Sigmoid colon (tissue), 7 donors: ENCODE measurements around the gene SOCS1. TPM values are rescaled to one million over a fixed set of nuclear protein-coding genes. Genes with fewer than 3 reads are reported as not detected.

Experiments
- DNase-seq: peaks from one replicate; pipeline ENCODE4 v3.0.0-alpha.2; 2019
- H3K27ac ChIP-seq, 4 donors: fragments of 200-600 bp; sonication (generic); one replicate each; pipeline ENCODE4 v1.5.1; 2016 to 2019; ENCODE audit warnings: mild to moderate bottlenecking in 1 of 4
- H3K27me3 ChIP-seq, 3 donors: fragments of 200-600 bp; sonication (generic); one replicate each; pipeline ENCODE4 v1.5.1; 2019; ENCODE audit warnings: mild to moderate bottlenecking in 1 of 3
- H3K36me3 ChIP-seq, 4 donors: fragments of 200-600 bp; sonication (generic); one replicate each; pipeline ENCODE4 v1.5.1; 2016 to 2019
- H3K4me1 ChIP-seq, 4 donors: fragments of 200-600 bp; sonication (generic); one replicate each; pipeline ENCODE4 v1.5.1; 2017 to 2019
- H3K4me3 ChIP-seq, 4 donors: fragments of 200-600 bp; sonication (generic); one replicate each; pipeline ENCODE4 v1.5.1; 2017 to 2019; ENCODE audit warnings: mild to moderate bottlenecking in 2 of 4, moderate library complexity in 1 of 4
- H3K9me3 ChIP-seq, 4 donors: fragments of 200-600 bp in 3 of 4; sonication (generic) in 3 of 4; one replicate each; pipeline versions ENCODE4 v1.5.1 to v1.6.1; 2013 to 2019
- CTCF ChIP-seq, 4 experiments: fragments of 450-650 bp in 3 of 4; fragments of 200-600 bp in 1 of 4; IDR thresholded peaks; one replicate each; pipeline ENCODE4 v1.5.1; 2016 to 2019; ENCODE audit warnings: antibody characterized with exemption in 4 of 4, mild to moderate bottlenecking in 3 of 4, moderate library complexity in 2 of 4
- EP300 ChIP-seq, 4 donors: sonication (generic); formaldehyde crosslinking; IDR thresholded peaks; one replicate each; pipeline ENCODE4 v1.6.1; 2017; ENCODE audit warnings: antibody characterized with exemption in 4 of 4
- POLR2A ChIP-seq, 2 donors: fragments of 450-650 bp; IDR thresholded peaks; one replicate each; pipeline ENCODE4 v1.6.1; 2016; ENCODE audit warnings: antibody characterized with exemption in 2 of 2, mild to moderate bottlenecking in 2 of 2, moderate library complexity in 2 of 2
- POLR2AphosphoS5 ChIP-seq, 4 donors: sonication (generic); formaldehyde crosslinking; IDR thresholded peaks; one replicate each; pipeline ENCODE4 v1.6.1; 2017; ENCODE audit warnings: antibody characterized with exemption in 4 of 4
- WGBS, 2 donors: extraction: QIAGEN DNeasy Blood & Tissue Kit; methylation state at CpG; one replicate each; pipeline ENCODE4 v1.1.7; 2013; 5-methylcytosine and 5-hydroxymethylcytosine counted together
- intact Hi-C: fragments of 100-400 bp; cut with DNase I; formaldehyde crosslinking; loops from one replicate; pipeline ENCODE4 v1.15.1; 2023
- polyA plus RNA-seq, 3 donors: library from polyadenylated mRNA; stranded (reverse); fragments of 200-250 nt; gene quantifications; one replicate each; pipeline ENCODE4 v1.2.3, GENCODE V29; 2013
- total RNA-seq, 4 donors: library from RNA; depleted of rRNA; stranded (reverse); fragments of >200 nt; gene quantifications; one replicate each; pipeline ENCODE4 v1.1.0, GENCODE V29; 2016
- donor health status: healthy with polysubstance abuse.
- donor health status: Bipolar disorder and iron deficiency.
- donor health status: healthy.

Gene SOCS1
- total and polyA plus RNA-seq, 7 donors, result 0.66 to 26.4 (median 4.3) TPM; not detected in 1

DNA sequence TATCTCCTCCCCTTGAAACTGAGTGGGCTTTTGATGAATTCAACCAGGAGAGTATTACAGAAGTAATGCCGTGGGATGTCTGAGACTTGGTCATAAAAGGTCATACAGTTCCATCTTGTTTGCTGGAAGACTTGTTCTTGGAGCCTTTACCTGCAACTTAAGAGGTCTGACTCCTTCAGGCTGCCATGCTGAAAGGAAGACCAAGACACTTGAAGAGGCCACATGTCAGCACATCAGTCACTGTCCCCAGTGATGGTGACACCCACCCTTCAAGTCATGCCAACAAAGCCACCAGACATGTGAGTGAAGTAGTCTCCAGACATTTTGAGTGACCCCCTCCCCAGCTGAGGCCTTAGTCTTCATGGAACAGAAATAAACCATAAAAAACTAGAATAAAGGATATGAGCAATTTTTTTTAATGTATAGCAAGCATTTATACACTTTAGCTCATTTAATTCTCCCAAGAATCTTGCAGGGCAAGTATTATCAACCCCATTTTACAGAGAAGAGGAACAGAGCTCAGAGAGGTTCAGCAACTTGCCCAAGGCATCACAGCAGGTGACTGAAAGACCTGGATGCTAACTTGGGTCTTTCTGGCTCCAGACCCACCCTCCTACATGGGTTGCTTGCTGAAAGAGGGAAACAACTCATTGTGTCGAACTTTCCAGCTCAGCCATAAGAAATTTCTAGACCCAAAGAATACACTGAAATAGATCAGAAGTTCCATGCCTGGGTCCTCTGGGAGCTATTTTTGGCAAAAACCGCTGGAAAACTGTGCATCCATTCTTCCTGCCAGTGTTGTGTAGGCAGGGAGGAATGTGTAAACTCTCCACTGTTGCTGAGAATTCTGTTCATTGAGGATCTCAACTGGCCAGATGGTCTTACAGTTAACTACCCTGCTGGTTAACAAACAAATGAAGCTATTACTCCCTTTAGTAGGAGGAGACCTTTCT, 38.1 kb downstream of the SOCS1 start:
- intact Hi-C loops, result no loop called here

GRCh38 chr16:11215935-11216556, 40.0 kb downstream of the SOCS1 start:
- Histone ChIP-seq H3K4me1 (no peaks in the 10 kb centered on the region), H3K27me3 (no peaks in the 10 kb centered on the region), H3K36me3 (no peaks in the 10 kb centered on the region), H3K4me3 (no peak overlapping the region), H3K9me3 (peaks cover 0 to 12% (median 6%) of the 10 kb centered on the region in 4 donors), H3K27ac (no peak overlapping the region)
- DNase-seq, result no peak
- TF ChIP-seq EP300 (IDR thresholded peaks at IDR 0.05), result no peak
- no peak for TF ChIP-seq POLR2A (IDR thresholded peaks at IDR 0.05)
- 95 to 96% methylated on average over 3 of the region's 3 CpGs for WGBS, 2 donors
- intact Hi-C loops, result no loop called here

More for the DNA sequence above, 38.1 kb downstream of the SOCS1 start:
- H3K4me3 ChIP-seq, result no peak overlapping the region
- TF ChIP-seq EP300 (IDR thresholded peaks at IDR 0.05) (no peak), POLR2A (IDR thresholded peaks at IDR 0.05) (no peak), CTCF (IDR thresholded peaks at IDR 0.05) (no peak), POLR2AphosphoS5 (IDR thresholded peaks at IDR 0.05) (no peak)
- peaks cover 0 to 12% (median 6%) of the 10 kb centered on the region in 4 donors for H3K9me3 ChIP-seq
- no peak overlapping the region for H3K27ac ChIP-seq
- no peak for DNase-seq
- no peaks in the 10 kb centered on the region for H3K27me3 ChIP-seq
- 76 to 87% methylated on average over 3 of the region's 3 CpGs for WGBS, 2 donors
- H3K36me3 ChIP-seq, result no peaks in the 10 kb centered on the region
- no peaks in the 10 kb centered on the region for H3K4me1 ChIP-seq

DNA sequence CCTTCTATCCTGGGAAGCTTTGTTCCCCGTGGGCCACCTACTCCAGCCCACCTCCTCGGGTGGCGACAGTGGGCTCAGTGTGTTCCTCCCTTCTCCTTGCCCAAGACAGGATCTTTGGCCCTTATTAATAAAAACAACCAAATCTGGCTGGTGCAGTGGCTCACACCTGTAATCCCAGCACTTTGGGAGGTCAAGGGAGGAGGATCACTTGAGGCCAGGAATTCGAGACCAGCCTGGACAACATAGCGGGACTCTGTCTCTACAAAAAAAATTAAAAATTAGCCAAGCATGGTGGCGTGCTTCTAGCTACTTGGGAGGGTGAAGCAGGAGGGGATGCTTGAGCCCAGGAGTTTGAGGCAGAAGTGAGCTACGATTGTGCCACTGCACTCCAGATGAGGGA, 42.2 kb downstream of the SOCS1 start:
- H3K27me3 ChIP-seq, result no peaks in the 10 kb centered on the region
- H3K27ac ChIP-seq, result no peak overlapping the region
- H3K9me3 ChIP-seq, result peaks cover 0 to 10% (median 5%) of the 10 kb centered on the region in 4 donors
- H3K4me3 ChIP-seq, result no peak overlapping the region
- no peaks in the 10 kb centered on the region for H3K4me1 ChIP-seq
- DNase-seq, result no peak
- 87 to 95% methylated on average over 7 of the region's 7 CpGs for WGBS, 2 donors
- intact Hi-C loops, result no loop called here
- H3K36me3 ChIP-seq, result no peaks in the 10 kb centered on the region
- no peak for TF ChIP-seq POLR2A (IDR thresholded peaks at IDR 0.05)
- no peak for TF ChIP-seq EP300 (IDR thresholded peaks at IDR 0.05)
- no peak for TF ChIP-seq CTCF (IDR thresholded peaks at IDR 0.05)
- TF ChIP-seq POLR2AphosphoS5 (IDR thresholded peaks at IDR 0.05), result no peak

GRCh38 chr16:11213373-11213772, 42.6 kb downstream of the SOCS1 start:
- Histone ChIP-seq H3K36me3 (no peaks in the 10 kb centered on the region), H3K27me3 (no peaks in the 10 kb centered on the region), H3K9me3 (peaks cover 0 to 6% (median 4%) of the 10 kb centered on the region in 4 donors), H3K4me3 (no peak overlapping the region), H3K4me1 (no peaks in the 10 kb centered on the region), H3K27ac (no peak overlapping the region)
- TF ChIP-seq CTCF (IDR thresholded peaks at IDR 0.05) (no peak), EP300 (IDR thresholded peaks at IDR 0.05) (no peak), POLR2A (IDR thresholded peaks at IDR 0.05) (no peak), POLR2AphosphoS5 (IDR thresholded peaks at IDR 0.05) (no peak)
- intact Hi-C loops, result no loop called here
- 88 to 91% methylated on average over 5 of the region's 5 CpGs for WGBS, 2 donors
- DNase-seq, result no peak

DNA sequence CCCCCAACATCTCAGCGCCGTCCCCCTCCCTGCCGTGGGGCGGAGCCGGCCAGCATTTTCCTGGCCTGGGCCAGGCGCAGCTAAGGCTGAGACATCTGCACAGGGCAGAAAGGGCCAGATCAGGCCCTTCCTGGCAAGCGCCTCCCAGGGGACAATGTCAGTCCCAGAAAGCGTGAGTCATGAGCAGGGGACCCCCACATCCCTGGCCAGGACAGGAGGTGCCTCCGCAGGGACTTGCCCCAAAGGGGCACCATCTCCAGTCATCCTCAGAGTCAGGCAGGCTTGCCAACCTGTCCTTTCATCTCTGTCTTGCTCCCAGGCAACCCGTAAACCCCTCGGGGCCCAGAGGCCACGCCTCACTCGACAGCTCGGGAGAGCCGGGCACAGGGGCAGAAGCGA, 43.2 kb downstream of the SOCS1 start:
- Histone ChIP-seq H3K36me3 (no peaks in the 10 kb centered on the region), H3K4me1 (no peaks in the 10 kb centered on the region), H3K27me3 (no peaks in the 10 kb centered on the region), H3K9me3 (peaks cover 0 to 6% (median 4%) of the 10 kb centered on the region in 4 donors), H3K4me3 (no peak overlapping the region), H3K27ac (no peak overlapping the region)
- no peak for TF ChIP-seq CTCF (IDR thresholded peaks at IDR 0.05)
- DNase-seq, result no peak
- WGBS, 2 donors, result 86 to 89% methylated on average over 16 of the region's 16 CpGs
- intact Hi-C loops, result no loop called here
